DND-41 (cell line): ENCODE results near the gene GRM4.

ENCODE experiments used
- ATAC-seq: fragments of 200-7000 bp; cut with Tn5 transposase; 3 replicates; pipeline ENCODE4 v1.9.1; 2021; ENCODE audit warnings: low read depth; ENCODE audit not compliant: insufficient read depth
- DNase-seq: peaks from one replicate; pipeline ENCODE4 v3.0.0-alpha.2; 2020
- H2AFZ ChIP-seq: 2 replicates; pipeline ENCODE4 v1.6.0; 2012; ENCODE audit warnings: low read depth, low read length
- H3K27ac ChIP-seq: 2 replicates; pipeline ENCODE4 v1.5.1; 2012; ENCODE audit warnings: low read length, inconsistent platforms
- H3K27me3 ChIP-seq: fragments of 200-600 bp; sonication (generic); 2 replicates; pipeline ENCODE4 v1.6.0; 2012; ENCODE audit warnings: low read length, mild to moderate bottlenecking, inconsistent platforms; ENCODE audit not compliant: insufficient read depth, poor library complexity
- H3K36me3 ChIP-seq: 2 replicates; pipeline ENCODE4 v1.5.1; 2012; ENCODE audit warnings: low read length, inconsistent platforms; ENCODE audit not compliant: insufficient read depth
- H3K4me1 ChIP-seq: 2 replicates; pipeline ENCODE4 v1.5.1; 2012; ENCODE audit warnings: mild to moderate bottlenecking, low read length; ENCODE audit not compliant: insufficient read depth
- H3K4me2 ChIP-seq: 2 replicates; pipeline ENCODE4 v1.6.0; 2012; ENCODE audit warnings: mild to moderate bottlenecking, moderate library complexity, low read length, inconsistent platforms; ENCODE audit not compliant: insufficient read depth
- H3K4me3 ChIP-seq, 2 experiments: fragments of 200-600 bp in 1 of 2; shearing (Covaris generic) in 1 of 2; 2 replicates each; pipeline ENCODE4 v1.5.1; 2012 to 2016; ENCODE audit warnings: inconsistent platforms in 2 of 2, low read length in 2 of 2, mild to moderate bottlenecking in 2 of 2, low read depth in 1 of 2, moderate library complexity in 1 of 2
- H3K79me2 ChIP-seq: 2 replicates; pipeline ENCODE4 v1.6.0; 2012; ENCODE audit warnings: low read length, inconsistent platforms; ENCODE audit not compliant: insufficient read depth
- H3K9ac ChIP-seq: 2 replicates; pipeline ENCODE4 v1.6.0; 2012; ENCODE audit warnings: low read depth, mild to moderate bottlenecking, inconsistent platforms, low read length, moderate library complexity
- H3K9me3 ChIP-seq: 2 replicates; pipeline ENCODE4 v1.5.1; 2012; ENCODE audit warnings: low read length, moderate library complexity, mild to moderate bottlenecking, inconsistent platforms; ENCODE audit not compliant: insufficient read depth, severe bottlenecking
- H4K20me1 ChIP-seq: 2 replicates; pipeline ENCODE4 v1.6.0; 2012; ENCODE audit warnings: low read length; ENCODE audit not compliant: insufficient read depth
- CTCF ChIP-seq: IDR thresholded peaks from 2 replicates; pipeline ENCODE4 v1.5.1; 2012; ENCODE audit warnings: borderline replicate concordance, low read length, moderate library complexity, mild to moderate bottlenecking; ENCODE audit not compliant: poor library complexity, severe bottlenecking; ENCODE audit errors: extremely low read depth
- EZH2 ChIP-seq: IDR thresholded peaks from 3 replicates; pipeline ENCODE4 v1.6.1; 2012; ENCODE audit warnings: borderline replicate concordance, low read depth, mild to moderate bottlenecking, moderate library complexity, low read length, inconsistent platforms; ENCODE audit not compliant: severe bottlenecking

The GRM4 gene

DNA sequence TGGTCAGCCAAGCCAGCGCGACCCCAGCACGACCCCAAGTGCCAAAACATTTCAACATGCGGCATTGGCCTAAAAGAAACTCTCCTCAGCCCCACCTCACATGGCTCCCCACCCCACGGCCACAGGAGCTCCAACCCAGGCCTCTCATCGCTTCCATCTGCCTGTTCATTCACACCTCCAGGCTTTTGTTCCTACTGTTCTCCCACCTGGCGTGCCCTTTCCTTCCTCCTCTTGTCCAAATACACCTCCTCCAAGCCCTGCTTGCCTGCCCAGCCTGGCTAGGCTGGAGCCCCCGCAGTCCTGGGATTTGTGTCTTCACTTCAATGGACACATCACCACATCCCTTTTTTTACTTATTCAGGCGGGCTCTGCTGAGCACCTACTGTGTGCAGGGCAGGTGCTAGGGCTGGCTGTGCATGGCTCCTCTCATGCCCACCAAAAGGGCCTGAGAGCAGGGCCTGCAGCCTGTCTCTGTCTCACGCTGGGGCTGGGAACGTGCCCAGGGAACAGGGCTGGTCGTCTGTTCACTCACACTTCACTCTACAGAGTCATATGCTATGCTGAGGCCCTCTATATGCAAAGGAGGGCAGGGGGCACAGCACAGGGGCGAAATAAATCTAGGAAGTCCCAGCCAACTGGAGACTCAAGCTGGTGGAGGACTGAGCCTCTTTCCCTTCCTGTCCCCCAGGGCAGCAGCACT is 61.1 kb downstream of the GRM4 start:
- Histone ChIP-seq H3K79me2 (no peaks in the 10 kb centered on the region), H3K4me3 (no peak overlapping the region), H4K20me1 (no peaks in the 10 kb centered on the region), H3K9me3 (no peaks in the 10 kb centered on the region), H3K4me1 (no peaks in the 10 kb centered on the region), H3K27ac (no peak overlapping the region), H3K27me3 (no peaks in the 10 kb centered on the region), H3K36me3 (no peaks in the 10 kb centered on the region), H3K4me2 (no peak overlapping the region), H2AFZ (no peak overlapping the region), H3K9ac (no peak overlapping the region)
- DNase-seq (no peak), ATAC-seq (no peak)
- TF ChIP-seq EZH2 = no peak
- no peak for TF ChIP-seq CTCF

- no peak for TF ChIP-seq CTCF
- TF ChIP-seq EZH2 = no peak
- no peak overlapping the region for H3K27ac ChIP-seq
- no peak overlapping the region for H3K4me3 ChIP-seq
- DNase-seq = no peak
- H3K36me3 ChIP-seq = no peaks in the 10 kb centered on the region
- no peak for ATAC-seq
- no peaks in the 10 kb centered on the region for H3K79me2 ChIP-seq
- H2AFZ ChIP-seq = no peak overlapping the region
- no peaks in the 10 kb centered on the region for H3K4me1 ChIP-seq
- no peak overlapping the region for H3K4me2 ChIP-seq
- 0 out of 2 replicates have a peak, but pooled peaks cover 4% of the 10 kb centered on the region for H4K20me1 ChIP-seq
- no peak overlapping the region for H3K9ac ChIP-seq
- H3K27me3 ChIP-seq = peaks cover 2% of the 10 kb centered on the region
- H3K9me3 ChIP-seq = no peaks in the 10 kb centered on the region
These were observed 62.8 kb downstream of the GRM4 start for GRCh38 chr6:34082864-34083626.

DNA sequence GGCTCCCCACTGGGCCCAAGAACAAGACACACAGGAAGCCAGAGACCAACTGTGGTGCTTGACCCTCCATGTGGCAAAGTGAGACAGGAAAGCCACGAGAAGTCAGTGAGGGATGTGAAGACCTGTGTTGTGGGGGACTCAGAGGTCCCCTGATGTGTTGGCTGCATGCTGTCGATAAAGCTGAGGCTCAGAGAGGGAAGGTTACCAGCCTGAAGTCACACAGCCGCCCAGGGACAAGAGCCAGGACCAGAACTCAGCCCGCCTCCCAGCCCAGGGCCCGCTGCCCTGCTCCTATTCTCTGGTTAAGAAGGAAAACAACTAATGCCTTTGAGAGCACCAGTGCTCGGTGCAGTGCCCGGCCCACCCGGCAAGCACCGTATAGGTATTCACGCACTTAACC is 63.5 kb downstream of the GRM4 start:
- H3K27ac ChIP-seq = no peak overlapping the region
- H3K27me3 ChIP-seq = peaks cover 2% of the 10 kb centered on the region
- no peak for ATAC-seq
- no peaks in the 10 kb centered on the region for H3K79me2 ChIP-seq
- H3K4me3 ChIP-seq = no peak overlapping the region
- no peak overlapping the region for H2AFZ ChIP-seq
- no peak for DNase-seq
- H3K4me2 ChIP-seq = no peak overlapping the region
- no peaks in the 10 kb centered on the region for H3K9me3 ChIP-seq
- no peak overlapping the region for H3K9ac ChIP-seq
- no peaks in the 10 kb centered on the region for H3K36me3 ChIP-seq
- H4K20me1 ChIP-seq = 0 out of 2 replicates have a peak, but pooled peaks cover 4% of the 10 kb centered on the region
- H3K4me1 ChIP-seq = no peaks in the 10 kb centered on the region
- no peak for TF ChIP-seq CTCF
- TF ChIP-seq EZH2 = no peak
